Measurements from ENCODE around the gene PRICKLE2. TPM values are rescaled to one million over a fixed set of nuclear protein-coding genes. Genes with fewer than 3 reads are reported as not detected.

PRICKLE2 gene
- total RNA-seq, 1 experiment from 2014 or later: 0.26 TPM

DNA sequence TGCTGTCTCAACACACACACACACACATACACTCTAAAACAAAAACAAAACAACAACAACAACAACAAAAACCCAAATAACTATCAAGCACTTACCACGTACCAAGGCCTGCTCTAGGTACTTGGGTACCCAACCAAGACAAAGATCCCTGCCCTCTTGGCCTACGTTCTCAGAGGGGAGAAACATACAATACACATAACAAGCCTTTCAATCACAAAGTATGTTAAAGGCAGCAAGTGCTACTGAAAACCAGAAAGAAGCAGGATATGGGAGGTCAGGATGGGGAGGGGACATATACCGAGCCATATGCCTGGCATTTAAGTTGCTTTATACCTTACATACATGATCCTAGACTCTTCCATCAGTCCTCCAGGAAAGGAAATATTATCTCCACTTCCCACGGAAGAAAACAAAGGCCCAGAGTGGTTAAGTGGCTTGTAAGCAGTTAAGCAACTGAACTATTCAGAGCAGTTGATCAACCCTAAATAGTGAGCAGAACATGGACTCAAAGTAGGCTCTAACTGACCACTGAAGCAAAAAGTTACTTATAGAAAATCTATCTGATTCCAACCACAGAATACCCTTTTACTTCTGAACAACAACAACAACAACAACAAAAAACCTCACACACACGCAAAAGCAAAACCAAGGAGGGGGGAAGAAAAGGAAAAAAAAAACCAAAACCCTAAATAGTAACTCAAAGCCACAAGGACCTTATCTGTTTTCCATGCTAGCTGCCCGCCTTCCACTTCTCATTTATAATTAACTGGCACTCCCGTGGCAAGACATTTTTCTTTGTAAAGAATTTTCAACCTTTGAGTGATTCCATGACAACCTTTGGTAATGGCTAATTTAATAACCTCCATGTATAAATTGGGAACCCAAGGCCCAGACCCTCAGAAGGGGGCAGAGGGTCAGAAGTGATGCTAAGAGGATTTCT is 21.0 kb downstream of the PRICKLE2 start:
- no peaks in the 10 kb centered on the region for H3K9me3 ChIP-seq (ENCODE audit: control insufficient read depth, insufficient read depth, low read depth, low read length)
- POLR2A ChIA-PET: no interaction called here
- in situ Hi-C loops (cut with HindIII; ENCODE audit: low pct_unique_long_range_greater_than_20kb, low sequenced_read_pairs): no loop called here

GRCh38 chr3:64203216-64203615 is 22.1 kb downstream of the PRICKLE2 start:
- H3K9me3 ChIP-seq (ENCODE audit: control insufficient read depth, insufficient read depth, low read depth, low read length): no peaks in the 10 kb centered on the region
- no peak overlapping the region for H3K4me3 ChIP-seq (ENCODE audit: low read depth in 2 of 2, low read length in 2 of 2)
- in situ Hi-C loops (cut with HindIII; ENCODE audit: low pct_unique_long_range_greater_than_20kb, low sequenced_read_pairs) (no loop called here), intact Hi-C loops (cut with micrococcal nuclease; ENCODE audit: unreplicated experiment) (no loop called here)
- DNase-seq (ENCODE audit: low read depth, low spot score) (no peak), ATAC-seq (no peak)
- H3K27ac ChIP-seq (ENCODE audit: low read length): no peak overlapping the region
- H3K4me1 ChIP-seq (ENCODE audit: control insufficient read depth, insufficient read depth, low read length): no peaks in the 10 kb centered on the region
- no peaks in the 10 kb centered on the region for H3K27me3 ChIP-seq (ENCODE audit: control insufficient read depth, insufficient read depth, low read length)
- no peaks in the 10 kb centered on the region for H3K36me3 ChIP-seq (ENCODE audit: control insufficient read depth, insufficient read depth, low read length)
- no TSS peak for BruUV-seq (replicated peaks)
- POLR2A ChIA-PET: no interaction called here
- TF ChIP-seq POLR2AphosphoS5 (IDR thresholded peaks at IDR 0.05; ENCODE audit: low read depth, low read length): no peak
- no peak for TF ChIP-seq SIN3A (IDR thresholded peaks at IDR 0.05; ENCODE audit: borderline replicate concordance, insufficient read depth, low read depth, low read length)
- TF ChIP-seq REST (IDR thresholded peaks at IDR 0.05; ENCODE audit: insufficient read depth in 1 of 2, low read depth in 2 of 2, low read length in 1 of 2): no peak
- TF ChIP-seq, protein P1, sequence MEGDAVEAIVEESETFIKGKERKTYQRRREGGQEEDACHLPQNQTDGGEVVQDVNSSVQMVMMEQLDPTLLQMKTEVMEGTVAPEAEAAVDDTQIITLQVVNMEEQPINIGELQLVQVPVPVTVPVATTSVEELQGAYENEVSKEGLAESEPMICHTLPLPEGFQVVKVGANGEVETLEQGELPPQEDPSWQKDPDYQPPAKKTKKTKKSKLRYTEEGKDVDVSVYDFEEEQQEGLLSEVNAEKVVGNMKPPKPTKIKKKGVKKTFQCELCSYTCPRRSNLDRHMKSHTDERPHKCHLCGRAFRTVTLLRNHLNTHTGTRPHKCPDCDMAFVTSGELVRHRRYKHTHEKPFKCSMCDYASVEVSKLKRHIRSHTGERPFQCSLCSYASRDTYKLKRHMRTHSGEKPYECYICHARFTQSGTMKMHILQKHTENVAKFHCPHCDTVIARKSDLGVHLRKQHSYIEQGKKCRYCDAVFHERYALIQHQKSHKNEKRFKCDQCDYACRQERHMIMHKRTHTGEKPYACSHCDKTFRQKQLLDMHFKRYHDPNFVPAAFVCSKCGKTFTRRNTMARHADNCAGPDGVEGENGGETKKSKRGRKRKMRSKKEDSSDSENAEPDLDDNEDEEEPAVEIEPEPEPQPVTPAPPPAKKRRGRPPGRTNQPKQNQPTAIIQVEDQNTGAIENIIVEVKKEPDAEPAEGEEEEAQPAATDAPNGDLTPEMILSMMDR (IDR thresholded peaks at IDR 0.05): no peak
- no peak for TF ChIP-seq TCF7L2 (IDR thresholded peaks at IDR 0.05; ENCODE audit: low read depth, low read length)
- CTCF ChIA-PET: no interaction called here

More for the DNA sequence above, 21.0 kb downstream of the PRICKLE2 start:
- H3K36me3 ChIP-seq (ENCODE audit: control insufficient read depth, insufficient read depth, low read length): no peaks in the 10 kb centered on the region
- BruUV-seq (replicated peaks): no TSS peak
- CTCF ChIA-PET: no interaction called here
- ATAC-seq (no peak), DNase-seq (ENCODE audit: low read depth, low spot score) (no peak)
- intact Hi-C loops (cut with micrococcal nuclease; ENCODE audit: unreplicated experiment): no loop called here
- TF ChIP-seq, protein P1 (IDR thresholded peaks at IDR 0.05): no peak
- TF ChIP-seq TCF7L2 (IDR thresholded peaks at IDR 0.05; ENCODE audit: low read depth, low read length) (no peak), POLR2AphosphoS5 (IDR thresholded peaks at IDR 0.05; ENCODE audit: low read depth, low read length) (no peak), REST (IDR thresholded peaks at IDR 0.05; ENCODE audit: insufficient read depth in 1 of 2, low read depth in 2 of 2, low read length in 1 of 2) (no peak), SIN3A (IDR thresholded peaks at IDR 0.05; ENCODE audit: borderline replicate concordance, insufficient read depth, low read depth, low read length) (no peak)
- H3K4me3 ChIP-seq (ENCODE audit: low read depth in 2 of 2, low read length in 2 of 2): no peak overlapping the region
- H3K4me1 ChIP-seq (ENCODE audit: control insufficient read depth, insufficient read depth, low read length): no peaks in the 10 kb centered on the region
- no peak overlapping the region for H3K27ac ChIP-seq (ENCODE audit: low read length)
- H3K27me3 ChIP-seq (ENCODE audit: control insufficient read depth, insufficient read depth, low read length): no peaks in the 10 kb centered on the region
